ENCODE data around the gene PSMD5.

The PSMD5 gene

DNA sequence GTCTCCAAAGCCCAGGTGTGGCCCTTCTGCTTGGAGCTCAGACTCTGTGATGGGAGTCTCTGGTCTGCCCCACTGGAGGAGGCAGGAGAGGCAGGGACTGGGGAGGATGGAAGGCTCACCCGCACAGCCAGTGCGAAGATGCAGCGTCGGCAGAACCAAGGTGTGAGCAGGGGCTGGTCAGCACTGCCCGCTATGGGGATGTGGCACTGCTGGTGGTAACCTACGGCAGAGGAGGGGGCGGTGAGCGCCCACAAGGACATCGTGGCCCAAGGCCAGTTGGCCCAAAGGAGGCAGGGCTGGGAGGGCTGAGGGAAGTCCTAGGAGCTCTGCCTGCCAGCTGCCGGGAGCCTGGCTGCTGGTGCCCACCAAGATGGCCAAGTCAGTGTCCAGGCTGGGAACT, 27.0 kb upstream of the PSMD5 start:
- H3K27ac ChIP-seq, result peak overlapping the region; percentile 84
- DNase-seq (ENCODE audit: low spot score), result no peak
- POLR2A ChIA-PET (ENCODE audit: low non-redundant PET), result no interaction called here
- CTCF ChIA-PET, result no interaction called here
- TF ChIP-seq, protein P1, sequence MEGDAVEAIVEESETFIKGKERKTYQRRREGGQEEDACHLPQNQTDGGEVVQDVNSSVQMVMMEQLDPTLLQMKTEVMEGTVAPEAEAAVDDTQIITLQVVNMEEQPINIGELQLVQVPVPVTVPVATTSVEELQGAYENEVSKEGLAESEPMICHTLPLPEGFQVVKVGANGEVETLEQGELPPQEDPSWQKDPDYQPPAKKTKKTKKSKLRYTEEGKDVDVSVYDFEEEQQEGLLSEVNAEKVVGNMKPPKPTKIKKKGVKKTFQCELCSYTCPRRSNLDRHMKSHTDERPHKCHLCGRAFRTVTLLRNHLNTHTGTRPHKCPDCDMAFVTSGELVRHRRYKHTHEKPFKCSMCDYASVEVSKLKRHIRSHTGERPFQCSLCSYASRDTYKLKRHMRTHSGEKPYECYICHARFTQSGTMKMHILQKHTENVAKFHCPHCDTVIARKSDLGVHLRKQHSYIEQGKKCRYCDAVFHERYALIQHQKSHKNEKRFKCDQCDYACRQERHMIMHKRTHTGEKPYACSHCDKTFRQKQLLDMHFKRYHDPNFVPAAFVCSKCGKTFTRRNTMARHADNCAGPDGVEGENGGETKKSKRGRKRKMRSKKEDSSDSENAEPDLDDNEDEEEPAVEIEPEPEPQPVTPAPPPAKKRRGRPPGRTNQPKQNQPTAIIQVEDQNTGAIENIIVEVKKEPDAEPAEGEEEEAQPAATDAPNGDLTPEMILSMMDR (conservative IDR thresholded peaks at IDR 0.05; ENCODE audit: low read depth), result no peak

DNA sequence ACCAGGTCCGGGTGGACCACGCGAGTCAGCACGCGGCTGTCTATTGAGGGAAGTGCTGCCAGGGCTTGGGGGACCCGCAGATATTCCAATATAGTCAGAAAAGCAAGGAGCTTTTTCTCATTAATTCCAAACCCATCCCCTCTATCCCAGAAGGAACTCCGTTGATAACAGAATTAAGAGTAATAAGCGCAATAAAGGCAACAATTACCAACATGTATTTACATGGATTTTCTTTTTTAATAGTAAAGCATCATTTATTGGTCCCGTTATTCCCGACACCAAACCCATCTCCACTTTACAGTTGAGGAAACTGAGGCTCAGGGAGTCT, 26.6 kb upstream of the PSMD5 start:
- TF ChIP-seq, protein P1 (conservative IDR thresholded peaks at IDR 0.05; ENCODE audit: low read depth), result peak; percentile 29
- peak overlapping the region; percentile 84 for H3K27ac ChIP-seq
- ChIA-PET POLR2A (ENCODE audit: low non-redundant PET) (no interaction called here), CTCF (interaction anchor here (0.5 kb wide), 1 partner anchor 145 kb away, joined by 4 read pairs; no protein-coding TSS in a partner anchor)
- DNase-seq (ENCODE audit: low spot score), result no peak

DNA sequence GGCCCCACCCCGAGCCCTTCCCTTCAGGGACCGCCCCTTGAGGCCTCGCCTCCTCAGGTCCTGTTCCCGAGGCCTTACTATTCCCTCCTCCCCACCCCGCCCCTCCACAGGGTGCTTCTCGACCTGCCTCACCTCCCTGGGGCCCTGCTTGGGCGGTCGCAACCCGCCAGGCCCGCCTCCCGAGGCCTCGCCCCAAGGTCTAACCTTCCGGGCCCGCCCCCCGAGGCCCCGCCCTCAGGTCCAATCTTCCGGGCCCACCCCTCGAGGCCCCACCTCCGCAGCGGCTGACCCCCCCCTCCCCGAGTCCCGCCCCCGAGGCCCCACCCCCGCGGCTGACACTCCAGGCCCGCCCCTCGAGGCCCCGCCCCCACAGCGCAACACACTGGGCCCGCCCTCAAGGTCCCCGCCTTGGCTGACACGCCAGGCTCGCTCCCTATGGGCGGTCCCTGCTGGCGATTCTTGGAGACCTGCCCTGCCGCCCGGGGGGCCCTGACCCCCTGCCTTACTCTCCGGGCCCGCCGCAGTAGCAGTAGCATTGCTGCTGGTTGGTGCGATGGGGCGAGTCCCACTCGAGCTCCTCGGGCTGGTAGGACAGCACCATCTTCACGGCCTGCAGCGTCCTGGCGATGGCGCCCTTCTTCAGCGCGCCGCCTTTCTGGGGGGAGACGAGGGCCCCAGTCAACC, 26.1 kb upstream of the PSMD5 start:
- ChIA-PET CTCF (interaction anchor here (0.5 to 0.9 kb wide), 2 partner anchors 73 to 146 kb away, joined by 3 to 4 read pairs; no protein-coding TSS in a partner anchor), POLR2A (ENCODE audit: low non-redundant PET) (interaction anchor here (0.7 kb wide), 1 partner anchor 25 kb away, joined by 3 read pairs; no protein-coding TSS in a partner anchor)
- TF ChIP-seq, protein P1 (conservative IDR thresholded peaks at IDR 0.05; ENCODE audit: low read depth), result peak; percentile 69
- DNase-seq (ENCODE audit: low spot score), result peak; percentile 99
- peak overlapping the region; percentile 84 for H3K27ac ChIP-seq

DNA sequence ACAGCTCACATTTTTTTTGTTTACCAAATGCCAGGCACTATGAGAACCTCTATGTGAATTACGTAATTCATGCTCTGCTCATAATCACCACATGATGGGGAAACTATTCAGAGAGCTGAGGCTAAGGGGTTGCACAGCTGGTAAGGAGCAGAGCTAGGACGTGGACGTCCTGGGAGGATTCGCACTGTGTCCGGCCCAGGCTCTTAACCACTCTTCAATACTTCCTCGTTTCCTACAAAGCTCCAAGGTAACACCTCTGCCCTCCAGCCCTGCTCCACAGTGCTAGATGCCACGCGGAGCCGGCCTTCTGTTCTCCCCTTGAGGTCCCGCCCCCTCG, 25.6 kb upstream of the PSMD5 start:
- no peak for DNase-seq (ENCODE audit: low spot score)
- peak overlapping the region; percentile 84 for H3K27ac ChIP-seq
- TF ChIP-seq, protein P1 (conservative IDR thresholded peaks at IDR 0.05; ENCODE audit: low read depth), result no peak
- CTCF ChIA-PET, result interaction anchor here (0.9 to 1.3 kb wide), 2 partner anchors 68 to 73 kb away, joined by 3 to 5 read pairs; no protein-coding TSS in a partner anchor
- POLR2A ChIA-PET (ENCODE audit: low non-redundant PET), result interaction anchor here (0.5 to 0.7 kb wide), 2 partner anchors 25 to 383 kb away, joined by 3 to 8 read pairs; no protein-coding TSS in a partner anchor

DNA sequence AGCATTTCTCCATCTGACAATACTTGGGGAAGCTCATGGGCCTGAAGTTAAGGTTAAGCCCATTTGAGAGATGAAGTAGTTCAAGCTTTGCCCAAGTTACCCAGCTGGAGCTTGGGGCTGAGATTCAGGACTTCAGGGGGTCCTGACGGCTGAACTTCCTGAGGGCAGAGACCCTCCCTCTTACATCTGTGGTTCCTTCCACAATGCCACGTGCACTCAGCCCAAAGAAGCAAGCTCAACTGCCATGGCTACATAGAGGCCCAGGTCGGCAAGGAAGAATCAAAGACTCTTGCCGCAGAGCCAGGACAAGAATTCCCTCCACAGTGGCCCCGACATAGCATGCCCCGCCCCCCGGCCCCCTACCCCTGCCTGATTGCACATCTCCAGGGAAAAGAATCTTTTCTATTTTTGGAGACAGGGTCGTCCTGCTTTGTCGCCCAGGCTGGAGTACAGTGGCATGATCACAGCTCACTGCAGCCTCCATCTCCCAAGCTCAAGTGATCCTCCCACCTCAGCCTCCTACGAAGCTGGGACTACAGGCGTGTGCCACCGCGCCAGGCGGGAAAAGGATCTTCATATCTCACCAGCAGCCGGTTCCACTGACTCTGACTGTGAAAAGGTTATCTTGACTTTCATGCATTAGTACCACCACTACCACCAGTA, 25.1 kb upstream of the PSMD5 start:
- H3K27ac ChIP-seq, result peak overlapping the region; percentile 84

DNA sequence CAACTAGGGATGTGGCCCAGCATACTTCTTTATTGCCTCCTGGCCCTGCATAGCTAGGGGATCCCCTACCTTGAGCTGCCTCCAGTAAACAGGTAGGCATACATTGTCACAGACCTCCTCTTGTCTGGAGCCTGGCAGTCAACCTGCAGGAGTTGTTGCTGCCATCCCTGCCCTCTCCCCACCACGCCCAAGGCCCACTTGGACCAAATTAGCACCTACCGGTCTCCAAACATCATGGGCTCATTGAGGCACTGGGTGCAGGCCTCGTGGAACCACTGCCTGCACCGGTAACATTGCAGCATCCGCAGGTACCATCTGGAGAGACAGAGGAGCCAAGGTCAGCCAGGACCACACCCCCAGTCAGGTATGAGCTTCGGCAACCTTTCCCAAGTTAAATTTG, 23.9 kb upstream of the PSMD5 start:
- H3K27ac ChIP-seq, result peak overlapping the region; percentile 27
- DNase-seq (ENCODE audit: low spot score), result no peak
- POLR2A ChIA-PET (ENCODE audit: low non-redundant PET), result no interaction called here
- CTCF ChIA-PET, result no interaction called here
- TF ChIP-seq, protein P1 (conservative IDR thresholded peaks at IDR 0.05; ENCODE audit: low read depth), result no peak

More for the DNA sequence above, 25.1 kb upstream of the PSMD5 start:
- ChIA-PET CTCF (interaction anchor here (0.6 to 1.3 kb wide), 3 partner anchors 41 to 74 kb away, joined by 3 to 5 read pairs (median 3); no protein-coding TSS in a partner anchor), POLR2A (ENCODE audit: low non-redundant PET) (interaction anchor here (0.5 to 0.7 kb wide), 2 partner anchors 24 to 382 kb away, joined by 3 to 8 read pairs; no protein-coding TSS in a partner anchor)
- DNase-seq (ENCODE audit: low spot score), result no peak
- TF ChIP-seq, protein P1 (conservative IDR thresholded peaks at IDR 0.05; ENCODE audit: low read depth), result no peak
